Measurements from ENCODE around the gene MOB1B.

DNA sequence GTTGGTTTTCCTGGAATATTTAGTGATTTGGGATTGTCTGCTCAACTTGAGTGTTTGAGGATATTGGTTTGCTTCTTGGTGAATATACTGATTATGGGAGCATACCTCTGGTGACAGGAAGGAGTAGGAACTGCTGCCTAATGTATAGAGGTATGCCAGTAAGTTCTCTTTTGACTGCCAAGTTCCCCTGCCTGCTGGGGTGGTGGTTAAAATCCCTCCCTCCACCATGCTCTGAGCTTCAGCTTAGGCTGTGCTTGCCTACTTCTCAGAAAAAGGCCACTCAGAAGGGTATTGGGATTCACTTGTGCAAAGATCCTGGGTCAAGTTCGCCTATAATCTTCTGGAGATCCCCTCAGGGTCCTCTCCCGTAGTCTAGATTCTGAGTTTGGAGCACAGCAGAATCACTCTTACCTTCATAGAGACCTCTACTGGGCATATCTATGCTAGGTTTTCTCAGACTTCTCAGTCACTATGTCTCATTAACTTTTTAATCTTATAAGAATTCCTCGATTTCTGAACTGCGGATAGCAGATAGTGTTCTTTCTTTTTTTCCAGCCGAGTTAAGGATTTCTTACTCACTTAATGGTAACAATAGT, 46.6 kb downstream of the MOB1B start:
- TF ChIP-seq POLR2AphosphoS5 (IDR thresholded peaks at IDR 0.05; ENCODE audit: insufficient read depth in 1 of 2, low read depth in 1 of 2) (no peak), CTCF (IDR thresholded peaks at IDR 0.05) (no peak)

Measured in vagina (tissue), 2 donors.